Neural progenitor cell (in vitro differentiated cells): ENCODE results near the gene PDCD1. TPM values are rescaled to one million over a fixed set of nuclear protein-coding genes. Genes with fewer than 3 reads are reported as not detected.
A peak's percentile ranks its signal among the peaks of the same experiment; 100 is the strongest.

Source experiments
- DNase-seq: peaks from one replicate; pipeline ENCODE4 v3.0.0-alpha.2; 2016; ENCODE audit warnings: low spot score
- H2AFZ ChIP-seq: fragments of 200-600 bp; sonication (generic); replicated peaks from 2 replicates; pipeline ENCODE4 v1.6.1; 2016; ENCODE audit warnings: antibody characterized with exemption
- H3F3A ChIP-seq: fragments of 200-600 bp; sonication (generic); 2 replicates; pipeline ENCODE4 v1.6.1; 2016; ENCODE audit warnings: antibody characterized with exemption, low read depth
- H3K27ac ChIP-seq: fragments of 200-600 bp; sonication (generic); 2 replicates; pipeline ENCODE4 v1.5.1; 2016; ENCODE audit warnings: mild to moderate bottlenecking
- H3K27me3 ChIP-seq: fragments of 200-600 bp; sonication (generic); 2 replicates; pipeline ENCODE4 v1.6.1; 2016; ENCODE audit warnings: mild to moderate bottlenecking, moderate library complexity
- H3K36me3 ChIP-seq: fragments of 200-600 bp; sonication (generic); 2 replicates; pipeline ENCODE4 v1.5.1; 2016
- H3K4me1 ChIP-seq: fragments of 200-600 bp; sonication (generic); 2 replicates; pipeline ENCODE4 v1.6.1; 2016; ENCODE audit warnings: mixed run types
- H3K4me2 ChIP-seq: fragments of 200-600 bp; sonication (generic); 2 replicates; pipeline ENCODE4 v1.6.1; 2016
- H3K4me3 ChIP-seq: fragments of 200-600 bp; sonication (generic); 2 replicates; pipeline ENCODE4 v1.5.1; 2016
- H3K79me2 ChIP-seq: fragments of 200-600 bp; sonication (generic); 2 replicates; pipeline ENCODE4 v1.6.1; 2016; ENCODE audit warnings: low read depth
- H3K9ac ChIP-seq: fragments of 200-600 bp; sonication (generic); 2 replicates; pipeline ENCODE4 v1.6.1; 2016
- H3K9me3 ChIP-seq: fragments of 200-600 bp; sonication (generic); 2 replicates; pipeline ENCODE4 v1.5.1; 2016; ENCODE audit warnings: low read depth
- H4K20me1 ChIP-seq: fragments of 200-600 bp; sonication (generic); 2 replicates; pipeline ENCODE4 v1.6.1; 2016; ENCODE audit warnings: low read depth
- H3K27ac Mint-ChIP-seq: 3 replicates; pipeline ENCODE4 v1.8.0; 2021; ENCODE audit warnings: mixed read lengths
- H3K27me3 Mint-ChIP-seq: 2 replicates; pipeline ENCODE4 v1.8.0; 2022; ENCODE audit warnings: low read depth, mild to moderate bottlenecking, inconsistent platforms, moderate library complexity, mixed read lengths; ENCODE audit not compliant: insufficient read depth
- H3K36me3 Mint-ChIP-seq: 3 replicates; pipeline ENCODE4 v1.8.0; 2021; ENCODE audit warnings: mixed read lengths
- H3K4me1 Mint-ChIP-seq: 3 replicates; pipeline ENCODE4 v1.8.0; 2021; ENCODE audit warnings: mixed read lengths
- H3K4me3 Mint-ChIP-seq: 3 replicates; pipeline ENCODE4 v1.8.0; 2021; ENCODE audit warnings: mild to moderate bottlenecking, moderate library complexity, mixed read lengths
- H3K9me3 Mint-ChIP-seq: 3 replicates; pipeline ENCODE4 v1.8.0; 2020; ENCODE audit warnings: mixed read lengths
- EZH2 ChIP-seq: fragments of 200-600 bp; sonication (generic); IDR thresholded peaks from 2 replicates; pipeline ENCODE4 v1.6.1; 2017; ENCODE audit warnings: antibody characterized with exemption, mild to moderate bottlenecking, moderate library complexity
- EZH2phosphoT487 ChIP-seq: fragments of 200-600 bp; sonication (generic); IDR thresholded peaks from 2 replicates; pipeline ENCODE4 v1.6.1; 2017; ENCODE audit warnings: antibody characterized with exemption
- total RNA-seq: library from RNA; depleted of rRNA; stranded (reverse); fragments of >200 nt; gene quantifications from 2 replicates; pipeline ENCODE4 v1.2.3, GENCODE V29; 2015; ENCODE audit warnings: low replicate concordance
- TF ChIP-seq, protein P1 (sequence below): fragments of 200-600 bp; sonication (generic); IDR thresholded peaks from 2 replicates; pipeline ENCODE4 v1.5.1; 2017; ENCODE audit warnings: antibody characterized with exemption, mild to moderate bottlenecking

The PDCD1 gene
- total RNA-seq, 1 donor from 2014 or later, result not detected

DNA sequence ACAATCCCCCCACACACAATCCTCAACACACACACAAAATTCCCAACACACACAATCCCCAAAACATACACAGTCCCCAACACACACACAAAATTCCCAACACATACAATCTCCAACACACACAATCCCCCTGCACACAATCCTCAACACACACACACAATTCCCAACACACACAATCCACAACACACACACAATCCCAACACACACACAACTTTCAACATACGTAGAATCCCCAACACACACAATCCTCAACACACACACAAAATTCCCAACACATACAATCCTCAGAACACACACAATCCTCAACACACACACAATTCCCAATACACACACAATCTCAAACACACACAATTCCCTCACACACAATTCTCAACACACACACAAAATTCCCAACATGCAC lies 2.6 kb upstream of the PDCD1 start:
- peaks cover 26% of the 10 kb centered on the region for H3K27me3 Mint-ChIP-seq
- Histone ChIP-seq H4K20me1 (peaks cover 6% of the 10 kb centered on the region), H3K9me3 (no peaks in the 10 kb centered on the region), H3K4me2 (no peak overlapping the region), H3K4me1 (no peaks in the 10 kb centered on the region), H3K4me3 (no peak overlapping the region), H3K9ac (no peak overlapping the region), H3K36me3 (no peaks in the 10 kb centered on the region), H2AFZ (no peak overlapping the region), H3K27ac (no peak overlapping the region), H3K79me2 (no peaks in the 10 kb centered on the region), H3K27me3 (no peaks in the 10 kb centered on the region), H3F3A (peaks cover 23% of the 10 kb centered on the region)
- no peak for DNase-seq
- H3K36me3 Mint-ChIP-seq, result no peaks in the 10 kb centered on the region
- H3K4me1 Mint-ChIP-seq, result peaks cover 29% of the 10 kb centered on the region
- H3K9me3 Mint-ChIP-seq, result peaks cover 7% of the 10 kb centered on the region
- peak overlapping the region; percentile 6 for H3K4me3 Mint-ChIP-seq
- H3K27ac Mint-ChIP-seq, result peak overlapping the region; percentile 14
- no peak for TF ChIP-seq EZH2
- no peak for TF ChIP-seq EZH2phosphoT487
- TF ChIP-seq, protein P1, sequence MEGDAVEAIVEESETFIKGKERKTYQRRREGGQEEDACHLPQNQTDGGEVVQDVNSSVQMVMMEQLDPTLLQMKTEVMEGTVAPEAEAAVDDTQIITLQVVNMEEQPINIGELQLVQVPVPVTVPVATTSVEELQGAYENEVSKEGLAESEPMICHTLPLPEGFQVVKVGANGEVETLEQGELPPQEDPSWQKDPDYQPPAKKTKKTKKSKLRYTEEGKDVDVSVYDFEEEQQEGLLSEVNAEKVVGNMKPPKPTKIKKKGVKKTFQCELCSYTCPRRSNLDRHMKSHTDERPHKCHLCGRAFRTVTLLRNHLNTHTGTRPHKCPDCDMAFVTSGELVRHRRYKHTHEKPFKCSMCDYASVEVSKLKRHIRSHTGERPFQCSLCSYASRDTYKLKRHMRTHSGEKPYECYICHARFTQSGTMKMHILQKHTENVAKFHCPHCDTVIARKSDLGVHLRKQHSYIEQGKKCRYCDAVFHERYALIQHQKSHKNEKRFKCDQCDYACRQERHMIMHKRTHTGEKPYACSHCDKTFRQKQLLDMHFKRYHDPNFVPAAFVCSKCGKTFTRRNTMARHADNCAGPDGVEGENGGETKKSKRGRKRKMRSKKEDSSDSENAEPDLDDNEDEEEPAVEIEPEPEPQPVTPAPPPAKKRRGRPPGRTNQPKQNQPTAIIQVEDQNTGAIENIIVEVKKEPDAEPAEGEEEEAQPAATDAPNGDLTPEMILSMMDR, result no peak

DNA sequence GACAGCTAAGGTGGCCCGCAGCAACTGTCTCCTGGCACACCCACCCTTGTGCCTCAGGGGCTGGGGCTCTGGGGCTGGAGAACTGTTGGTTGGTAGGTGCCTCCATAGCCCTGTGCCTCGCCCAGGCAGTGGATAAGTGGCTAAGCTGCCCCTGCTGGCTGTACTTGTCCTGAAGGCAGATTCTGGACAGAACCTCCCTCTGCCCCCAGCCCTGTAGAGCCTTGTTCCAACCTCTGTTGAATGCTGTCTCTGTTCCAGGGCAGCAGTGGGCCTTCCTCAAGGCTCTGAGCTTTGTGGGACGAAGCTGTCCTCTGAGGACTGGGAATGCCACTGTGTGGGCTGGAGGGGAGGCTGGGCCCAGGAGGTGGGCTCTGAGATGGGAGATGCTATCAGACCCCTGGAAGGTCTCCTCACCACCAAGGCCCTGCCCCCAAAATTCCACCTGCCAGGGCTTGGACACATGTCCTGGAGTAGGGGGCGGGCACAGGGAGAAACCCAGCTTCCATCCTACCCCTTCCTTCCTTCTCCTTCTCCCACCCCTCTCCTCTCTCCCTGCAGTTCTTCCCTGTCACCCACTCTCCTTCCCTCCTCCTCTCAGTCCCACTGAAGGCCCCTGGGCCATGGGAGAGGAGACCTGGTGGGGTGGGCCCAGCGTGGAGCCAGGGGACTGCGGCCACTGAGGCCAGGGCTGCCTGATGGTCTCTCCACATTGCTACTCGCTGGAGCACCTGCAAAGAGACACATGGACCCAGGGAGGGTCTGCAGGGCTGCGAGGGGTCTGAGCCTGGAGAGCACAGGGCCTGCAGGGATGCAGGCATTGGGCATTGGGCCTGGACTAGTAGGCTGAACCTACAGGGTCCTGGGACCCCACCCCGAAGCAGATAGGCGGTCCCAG lies 1.7 kb upstream of the PDCD1 start:
- Histone ChIP-seq H3K27ac (no peak overlapping the region), H3K4me2 (no peak overlapping the region), H3K4me1 (no peaks in the 10 kb centered on the region), H2AFZ (no peak overlapping the region), H3K9me3 (no peaks in the 10 kb centered on the region), H3K4me3 (no peak overlapping the region), H3F3A (peaks cover 16% of the 10 kb centered on the region), H4K20me1 (no peaks in the 10 kb centered on the region), H3K79me2 (no peaks in the 10 kb centered on the region), H3K36me3 (no peaks in the 10 kb centered on the region), H3K9ac (no peak overlapping the region), H3K27me3 (no peaks in the 10 kb centered on the region)
- Mint-ChIP-seq H3K36me3 (no peaks in the 10 kb centered on the region), H3K27me3 (peaks cover 21% of the 10 kb centered on the region), H3K4me1 (peaks cover 24% of the 10 kb centered on the region), H3K4me3 (no peak overlapping the region), H3K27ac (no peak overlapping the region), H3K9me3 (peaks cover 4% of the 10 kb centered on the region)
- DNase-seq, result no peak
- TF ChIP-seq EZH2phosphoT487 (no peak), EZH2 (no peak)
- TF ChIP-seq, protein P1, result no peak

DNA sequence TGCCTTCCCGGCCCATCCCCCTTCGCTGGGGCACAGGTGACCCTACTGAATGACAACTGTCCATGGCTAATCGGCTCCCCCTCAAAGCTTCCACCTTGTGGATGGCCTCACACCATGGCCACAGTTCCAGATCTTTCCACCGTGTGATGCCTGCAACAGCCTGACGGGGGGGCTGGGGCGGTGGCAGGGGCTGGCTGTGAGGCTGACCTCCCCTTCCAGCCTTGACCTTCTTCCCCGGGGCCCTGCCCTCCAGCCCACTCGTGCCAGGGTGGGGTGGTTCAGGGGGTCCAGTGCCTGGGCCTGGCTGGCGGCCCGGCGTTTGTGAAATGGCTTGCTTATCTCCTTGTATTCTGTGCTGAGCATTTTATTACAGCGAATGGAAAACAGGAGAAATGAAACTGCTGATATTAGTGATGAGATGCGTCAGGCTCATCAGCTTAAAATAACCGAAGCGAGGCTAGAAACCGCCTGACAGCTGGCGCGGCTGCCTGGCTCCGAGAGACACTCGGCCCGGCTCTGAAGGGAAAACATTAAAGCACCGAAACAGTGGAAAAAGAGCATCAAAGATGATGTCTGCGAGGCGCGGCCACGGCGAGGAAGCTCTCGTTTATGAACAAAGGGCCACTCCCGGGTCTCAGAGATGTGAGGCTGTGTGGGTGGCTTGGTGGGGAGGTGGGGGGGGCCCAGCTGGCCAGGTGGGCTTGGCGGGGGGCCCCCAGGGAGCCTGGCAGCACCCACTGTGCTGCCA lies 916 bp upstream of the PDCD1 start:
- no peak overlapping the region for H3K4me2 ChIP-seq
- no peaks in the 10 kb centered on the region for H3K27me3 ChIP-seq
- H3K36me3 ChIP-seq, result no peaks in the 10 kb centered on the region
- H3K4me1 ChIP-seq, result no peaks in the 10 kb centered on the region
- H3K9me3 ChIP-seq, result no peaks in the 10 kb centered on the region
- Mint-ChIP-seq H3K4me3 (no peak overlapping the region), H3K27ac (peak overlapping the region; percentile 85), H3K9me3 (no peaks in the 10 kb centered on the region), H3K27me3 (peaks cover 13% of the 10 kb centered on the region), H3K36me3 (no peaks in the 10 kb centered on the region), H3K4me1 (peaks cover 18% of the 10 kb centered on the region)
- no peak for TF ChIP-seq EZH2phosphoT487
- TF ChIP-seq EZH2, result no peak
- TF ChIP-seq, protein P1, result peak; percentile 5
- no peak overlapping the region for H3K4me3 ChIP-seq
- no peaks in the 10 kb centered on the region for H4K20me1 ChIP-seq
- H3K79me2 ChIP-seq, result no peaks in the 10 kb centered on the region
- H3K9ac ChIP-seq, result no peak overlapping the region
- peaks cover 8% of the 10 kb centered on the region for H3F3A ChIP-seq
- no peak overlapping the region for H3K27ac ChIP-seq
- no peak for DNase-seq
- no peak overlapping the region for H2AFZ ChIP-seq
